Fibroblast of skin of left quadriceps (primary cell): ENCODE results near the gene SLCO4A1.
"Not testable (repeated sequence)": the region's sequence is repeated elsewhere in the genome, so short reads cannot be mapped to it uniquely, and the experiment has no call there.

Source experiments
- DNase-seq, 2 experiments: peaks; one replicate each; pipeline ENCODE4 v3.0.0-alpha.2; 2013; ENCODE audit warnings: low read depth in 2 of 2

SLCO4A1 gene

GRCh38 chr20:62666736-62667529 lies 24.6 kb downstream of the SLCO4A1 start:
- DNase-seq, result no peak

- no peak for DNase-seq
Measured at GRCh38 chr20:62667530-62668440, 25.5 kb downstream of the SLCO4A1 start.

GRCh38 chr20:62668441-62669027 lies 26.2 kb downstream of the SLCO4A1 start:
- peak; percentile 45 to 49 for DNase-seq

GRCh38 chr20:62669249-62669648 lies 26.9 kb downstream of the SLCO4A1 start:
- no peak for DNase-seq

- no peak for DNase-seq
Measured at GRCh38 chr20:62670156-62670555, 27.9 kb downstream of the SLCO4A1 start.

- DNase-seq, result no peak
Measured at GRCh38 chr20:62670998-62671397, 28.7 kb downstream of the SLCO4A1 start.

- no peak for DNase-seq
Measured at GRCh38 chr20:62671765-62672164, 29.5 kb downstream of the SLCO4A1 start.

GRCh38 chr20:62674370-62674769 lies 32.1 kb downstream of the SLCO4A1 start:
- DNase-seq, result no peak

- DNase-seq, result no peak
Measured at GRCh38 chr20:62675156-62675876, 33.0 kb downstream of the SLCO4A1 start.

GRCh38 chr20:62675877-62676260 lies 33.6 kb downstream of the SLCO4A1 start:
- DNase-seq, result no peak

GRCh38 chr20:62676976-62677375 lies 34.7 kb downstream of the SLCO4A1 start:
- DNase-seq, result no peak

- no peak for DNase-seq
Measured at GRCh38 chr20:62677678-62678077, 35.4 kb downstream of the SLCO4A1 start.

- DNase-seq, result no peak
Measured at GRCh38 chr20:62678553-62678952, 36.2 kb downstream of the SLCO4A1 start.

- no peak for DNase-seq
Measured at GRCh38 chr20:62679978-62680589, 37.8 kb downstream of the SLCO4A1 start.

- no peak for DNase-seq
Measured at GRCh38 chr20:62682912-62683517, 40.7 kb downstream of the SLCO4A1 start.

GRCh38 chr20:62683660-62684322 lies 41.5 kb downstream of the SLCO4A1 start:
- DNase-seq, result not testable (repeated sequence)

- no peak for DNase-seq
Measured at GRCh38 chr20:62684981-62685380, 42.7 kb downstream of the SLCO4A1 start.

GRCh38 chr20:62685781-62686555 lies 43.7 kb downstream of the SLCO4A1 start:
- DNase-seq, result no peak
